Measurements from ENCODE around the gene ZNF266.

GRCh38 chr19:9370738-9371619 lies 64.4 kb downstream of the ZNF266 start:
- TF ChIP-seq CTCF (IDR thresholded peaks at IDR 0.05 in 4 of 5, conservative IDR thresholded peaks at IDR 0.05 in 1 of 5) (no peak), POLR2A (IDR thresholded peaks at IDR 0.05) (no peak)

Measured in gastrocnemius medialis (tissue), 4 donors.